Chondrocyte (in vitro differentiated cells): Measurements from ENCODE around the gene EGF. TPM values are rescaled to one million over a fixed set of nuclear protein-coding genes. Genes with fewer than 3 reads are reported as not detected.

Experiments
- DNase-seq: peaks from one replicate; pipeline ENCODE4 v3.0.0; 2021; ENCODE audit warnings: mixed read lengths, low spot score
- H3K27ac Mint-ChIP-seq: one replicate; pipeline ENCODE4 v1.8.0; 2021; ENCODE audit warnings: mild to moderate bottlenecking, moderate library complexity, mixed read lengths; ENCODE audit not compliant: unreplicated experiment
- H3K27me3 Mint-ChIP-seq: 2 replicates; pipeline ENCODE4 v1.8.0; 2021; ENCODE audit warnings: low read depth, mixed read lengths
- H3K36me3 Mint-ChIP-seq: 2 replicates; pipeline ENCODE4 v1.8.0; 2021; ENCODE audit warnings: low read depth, mixed read lengths
- H3K4me1 Mint-ChIP-seq: 2 replicates; pipeline ENCODE4 v1.8.0; 2021; ENCODE audit warnings: low read depth, mild to moderate bottlenecking, mixed read lengths
- H3K4me3 Mint-ChIP-seq: one replicate; pipeline ENCODE4 v1.8.0; 2021; ENCODE audit warnings: mild to moderate bottlenecking, moderate library complexity, mixed read lengths; ENCODE audit not compliant: unreplicated experiment
- H3K9me3 Mint-ChIP-seq: 2 replicates; pipeline ENCODE4 v1.8.0; 2021; ENCODE audit warnings: low read depth, mixed read lengths
- total RNA-seq: library from RNA; stranded (reverse); gene quantifications from 3 replicates; pipeline ENCODE4 v1.2.1, GENCODE V29; 2021
- TF ChIP-seq, protein P1 (sequence below): fragments of 200-600 bp; sonication (generic); IDR thresholded peaks from 2 replicates; pipeline ENCODE4 v1.5.0; 2021; ENCODE audit warnings: antibody characterized with exemption, mild to moderate bottlenecking, moderate library complexity

The EGF gene
- total RNA-seq, 1 donor from 2014 or later = 1.4 TPM

DNA sequence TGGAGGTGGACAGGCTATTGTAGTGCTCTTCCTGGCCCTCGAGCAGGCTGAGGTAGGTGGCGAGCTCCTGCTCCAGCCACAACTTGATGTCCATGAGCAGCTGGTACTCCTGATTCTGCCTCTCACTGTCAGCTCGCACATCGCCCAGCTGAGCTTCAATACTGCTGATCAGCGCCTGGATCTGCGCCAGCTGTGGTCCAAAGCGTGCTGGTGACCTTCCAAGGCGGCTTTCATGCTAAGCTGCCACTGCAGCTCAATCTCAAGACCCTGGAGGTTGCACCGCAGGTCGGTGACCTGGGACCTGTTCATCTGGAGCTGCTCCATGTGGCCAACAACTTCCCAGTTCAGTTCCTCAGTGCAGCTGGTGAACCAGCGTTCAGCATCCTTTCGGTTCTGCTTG is 33.6 kb upstream of the EGF start:
- Mint-ChIP-seq H3K36me3 (peaks cover 2% of the 10 kb centered on the region), H3K27me3 (peaks cover 4% of the 10 kb centered on the region), H3K27ac (no peak overlapping the region), H3K9me3 (no peaks in the 10 kb centered on the region), H3K4me3 (no peak overlapping the region), H3K4me1 (peaks cover under 1% of the 10 kb centered on the region)
- DNase-seq = no peak
- TF ChIP-seq, protein P1, sequence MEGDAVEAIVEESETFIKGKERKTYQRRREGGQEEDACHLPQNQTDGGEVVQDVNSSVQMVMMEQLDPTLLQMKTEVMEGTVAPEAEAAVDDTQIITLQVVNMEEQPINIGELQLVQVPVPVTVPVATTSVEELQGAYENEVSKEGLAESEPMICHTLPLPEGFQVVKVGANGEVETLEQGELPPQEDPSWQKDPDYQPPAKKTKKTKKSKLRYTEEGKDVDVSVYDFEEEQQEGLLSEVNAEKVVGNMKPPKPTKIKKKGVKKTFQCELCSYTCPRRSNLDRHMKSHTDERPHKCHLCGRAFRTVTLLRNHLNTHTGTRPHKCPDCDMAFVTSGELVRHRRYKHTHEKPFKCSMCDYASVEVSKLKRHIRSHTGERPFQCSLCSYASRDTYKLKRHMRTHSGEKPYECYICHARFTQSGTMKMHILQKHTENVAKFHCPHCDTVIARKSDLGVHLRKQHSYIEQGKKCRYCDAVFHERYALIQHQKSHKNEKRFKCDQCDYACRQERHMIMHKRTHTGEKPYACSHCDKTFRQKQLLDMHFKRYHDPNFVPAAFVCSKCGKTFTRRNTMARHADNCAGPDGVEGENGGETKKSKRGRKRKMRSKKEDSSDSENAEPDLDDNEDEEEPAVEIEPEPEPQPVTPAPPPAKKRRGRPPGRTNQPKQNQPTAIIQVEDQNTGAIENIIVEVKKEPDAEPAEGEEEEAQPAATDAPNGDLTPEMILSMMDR = no peak

DNA sequence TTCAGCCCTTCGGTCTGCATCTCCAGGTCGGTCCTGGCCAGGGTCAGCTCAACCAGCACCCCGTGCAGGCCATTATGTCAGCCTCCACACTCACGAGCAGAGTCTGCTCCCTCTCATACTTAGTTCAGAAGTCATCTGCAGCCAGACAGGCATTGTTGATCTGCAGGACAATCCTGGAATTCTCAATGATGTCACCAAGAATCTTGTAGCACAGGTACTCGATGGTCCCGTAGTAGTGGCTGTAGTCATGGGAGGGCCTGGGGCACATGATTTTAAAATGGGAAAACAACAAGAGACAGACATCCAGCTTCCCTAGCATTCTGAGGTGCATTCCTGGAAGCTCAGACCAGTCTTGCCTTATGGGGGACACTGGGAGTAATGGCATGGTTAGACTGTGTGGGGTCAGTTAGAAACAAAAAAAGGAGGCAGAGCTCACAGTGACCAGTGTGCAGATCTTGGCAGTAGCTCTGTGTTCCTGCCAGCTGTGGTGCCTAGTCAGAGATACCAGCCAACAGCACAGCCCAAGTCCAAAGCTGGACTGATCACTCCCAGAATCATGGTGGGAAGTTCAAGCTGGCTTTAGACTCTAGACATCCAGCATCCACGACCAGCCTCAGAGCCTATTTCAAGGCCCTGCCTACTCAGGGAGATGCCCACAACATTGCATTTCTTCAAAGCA is 32.9 kb upstream of the EGF start:
- H3K9me3 Mint-ChIP-seq = no peaks in the 10 kb centered on the region
- no peak for DNase-seq
- H3K27me3 Mint-ChIP-seq = peaks cover 4% of the 10 kb centered on the region
- no peak overlapping the region for H3K4me3 Mint-ChIP-seq
- TF ChIP-seq, protein P1 = no peak
- H3K4me1 Mint-ChIP-seq = no peaks in the 10 kb centered on the region
- H3K36me3 Mint-ChIP-seq = no peaks in the 10 kb centered on the region
- H3K27ac Mint-ChIP-seq = no peak overlapping the region

GRCh38 chr4:109886303-109886702 is 26.4 kb upstream of the EGF start:
- Mint-ChIP-seq H3K4me1 (no peaks in the 10 kb centered on the region), H3K36me3 (no peaks in the 10 kb centered on the region), H3K9me3 (no peaks in the 10 kb centered on the region), H3K27ac (no peak overlapping the region), H3K27me3 (no peaks in the 10 kb centered on the region), H3K4me3 (no peak overlapping the region)
- no peak for DNase-seq
- TF ChIP-seq, protein P1 = no peak

DNA sequence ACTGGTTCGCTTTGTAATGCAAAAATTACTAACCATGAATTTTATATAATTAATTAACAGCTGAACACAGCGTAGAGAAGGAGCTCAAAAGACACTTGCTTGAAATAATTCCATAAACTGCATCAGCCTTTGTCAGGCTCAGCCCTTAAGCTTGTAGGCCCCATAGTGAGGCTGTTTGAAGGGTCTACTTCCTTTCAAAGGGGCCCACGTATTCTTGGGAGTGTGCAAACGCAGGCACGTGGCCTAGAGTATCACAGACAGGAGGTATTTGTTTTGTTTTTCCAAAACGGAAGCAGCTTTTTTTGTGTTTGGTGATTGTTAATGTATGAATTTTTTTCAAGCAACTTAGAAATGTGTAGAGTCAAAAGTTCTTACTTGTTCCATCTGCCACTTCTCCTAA is 25.6 kb upstream of the EGF start:
- no peak for DNase-seq
- no peaks in the 10 kb centered on the region for H3K4me1 Mint-ChIP-seq
- H3K27me3 Mint-ChIP-seq = no peaks in the 10 kb centered on the region
- H3K27ac Mint-ChIP-seq = no peak overlapping the region
- TF ChIP-seq, protein P1 = no peak
- peaks cover 1% of the 10 kb centered on the region for H3K9me3 Mint-ChIP-seq
- H3K36me3 Mint-ChIP-seq = no peaks in the 10 kb centered on the region
- H3K4me3 Mint-ChIP-seq = no peak overlapping the region

DNA sequence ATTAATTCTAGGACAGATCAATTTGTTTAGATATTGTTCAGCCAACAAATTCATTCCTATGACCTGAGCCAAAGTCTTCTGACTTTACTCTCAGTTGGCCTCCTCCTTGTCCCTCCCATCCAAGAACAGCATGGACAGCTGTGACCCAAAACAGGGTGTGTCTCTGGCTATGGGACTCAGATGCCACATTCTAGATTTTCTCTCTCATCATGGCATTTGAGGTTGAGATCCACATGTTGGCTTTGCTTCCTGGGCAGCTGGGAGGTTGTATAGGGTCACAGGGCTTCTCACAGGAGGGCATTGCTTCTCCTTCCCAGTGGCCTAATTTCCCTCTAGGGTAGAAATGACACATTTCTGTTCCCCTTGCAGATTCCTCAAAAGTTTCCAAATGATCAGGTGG is 22.6 kb upstream of the EGF start:
- H3K4me3 Mint-ChIP-seq = no peak overlapping the region
- H3K36me3 Mint-ChIP-seq = no peaks in the 10 kb centered on the region
- TF ChIP-seq, protein P1 = no peak
- H3K9me3 Mint-ChIP-seq = peaks cover 2% of the 10 kb centered on the region
- no peaks in the 10 kb centered on the region for H3K4me1 Mint-ChIP-seq
- H3K27ac Mint-ChIP-seq = no peak overlapping the region
- no peaks in the 10 kb centered on the region for H3K27me3 Mint-ChIP-seq
- no peak for DNase-seq
